ENCODE measurements around the gene LRRC52.

Gene LRRC52

DNA sequence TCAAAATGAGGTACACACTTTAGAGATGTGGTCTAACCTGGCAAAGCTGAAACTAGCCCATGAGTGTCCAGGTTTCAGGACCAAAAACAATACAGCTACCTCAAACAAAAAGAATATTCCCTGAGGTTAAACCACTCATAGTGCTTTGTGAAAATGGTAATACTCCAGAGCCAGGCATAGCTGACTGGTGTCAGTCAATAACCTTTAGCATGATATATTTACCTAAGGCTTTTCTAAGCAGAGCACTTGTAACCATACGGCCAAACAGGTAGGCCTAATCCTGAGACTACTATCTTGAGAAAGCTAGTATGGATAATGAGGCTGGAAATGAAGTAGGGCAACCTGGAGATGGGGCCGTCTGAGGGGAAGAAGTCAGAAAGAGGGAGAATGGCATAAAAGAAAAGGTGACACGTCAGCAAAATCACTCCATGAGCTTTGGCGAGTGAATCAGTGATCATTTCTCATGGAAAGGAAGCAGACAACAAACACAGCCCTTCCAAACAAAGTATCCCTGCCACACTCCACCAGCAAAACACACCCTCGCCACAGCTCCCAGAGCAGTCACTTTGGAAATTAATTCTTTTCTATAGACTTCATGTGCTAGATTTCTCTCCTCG, 1.7 kb upstream of the LRRC52 start:
- Histone ChIP-seq H3K79me2 (ENCODE audit: low read length) (no peaks in the 10 kb centered on the region), H3K27ac (ENCODE audit: low read length) (no peak overlapping the region), H3K4me2 (ENCODE audit: low read length) (no peak overlapping the region), H3K9ac (ENCODE audit: low read length) (no peak overlapping the region), H2AFZ (ENCODE audit: low read depth, low read length) (no peak overlapping the region), H3K36me3 (replicated peaks; ENCODE audit: low read depth, low read length) (no peaks in the 10 kb centered on the region), H4K20me1 (ENCODE audit: insufficient read depth, low read length) (no peaks in the 10 kb centered on the region), H3K4me3 (ENCODE audit: low read length) (no peak overlapping the region), H3K4me1 (ENCODE audit: low read length) (no peaks in the 10 kb centered on the region), H3K27me3 (ENCODE audit: low read depth, low read length) (peaks cover 71% of the 10 kb centered on the region), H3K9me3 (ENCODE audit: insufficient read depth, low read length) (no peaks in the 10 kb centered on the region)
- TF ChIP-seq EZH2phosphoT487 (IDR thresholded peaks at IDR 0.05; ENCODE audit: low read depth): no peak
- TF ChIP-seq, protein P1, sequence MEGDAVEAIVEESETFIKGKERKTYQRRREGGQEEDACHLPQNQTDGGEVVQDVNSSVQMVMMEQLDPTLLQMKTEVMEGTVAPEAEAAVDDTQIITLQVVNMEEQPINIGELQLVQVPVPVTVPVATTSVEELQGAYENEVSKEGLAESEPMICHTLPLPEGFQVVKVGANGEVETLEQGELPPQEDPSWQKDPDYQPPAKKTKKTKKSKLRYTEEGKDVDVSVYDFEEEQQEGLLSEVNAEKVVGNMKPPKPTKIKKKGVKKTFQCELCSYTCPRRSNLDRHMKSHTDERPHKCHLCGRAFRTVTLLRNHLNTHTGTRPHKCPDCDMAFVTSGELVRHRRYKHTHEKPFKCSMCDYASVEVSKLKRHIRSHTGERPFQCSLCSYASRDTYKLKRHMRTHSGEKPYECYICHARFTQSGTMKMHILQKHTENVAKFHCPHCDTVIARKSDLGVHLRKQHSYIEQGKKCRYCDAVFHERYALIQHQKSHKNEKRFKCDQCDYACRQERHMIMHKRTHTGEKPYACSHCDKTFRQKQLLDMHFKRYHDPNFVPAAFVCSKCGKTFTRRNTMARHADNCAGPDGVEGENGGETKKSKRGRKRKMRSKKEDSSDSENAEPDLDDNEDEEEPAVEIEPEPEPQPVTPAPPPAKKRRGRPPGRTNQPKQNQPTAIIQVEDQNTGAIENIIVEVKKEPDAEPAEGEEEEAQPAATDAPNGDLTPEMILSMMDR (IDR thresholded peaks at IDR 0.05; ENCODE audit: low read depth, low read length): no peak

DNA sequence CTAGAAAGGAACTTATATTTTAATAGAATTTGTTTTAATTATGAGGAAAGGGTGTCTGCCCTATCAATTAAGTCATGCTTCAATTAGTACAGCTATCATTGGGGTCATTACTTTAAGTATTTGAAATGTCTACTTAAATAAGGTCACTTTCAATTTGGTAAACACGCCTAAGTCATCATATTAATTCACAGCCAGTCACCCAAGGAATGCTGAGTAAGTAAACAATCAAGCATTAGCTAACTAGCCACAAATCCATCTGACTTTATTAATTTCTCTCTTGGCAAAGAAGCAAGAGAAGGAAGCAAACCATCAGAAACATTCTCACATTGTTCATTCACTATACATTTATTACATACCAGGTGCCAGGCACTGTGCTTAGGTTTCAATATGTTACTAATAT, 1.2 kb upstream of the LRRC52 start:
- Histone ChIP-seq H3K4me1 (ENCODE audit: low read length) (no peaks in the 10 kb centered on the region), H3K4me3 (ENCODE audit: low read length) (no peak overlapping the region), H3K4me2 (ENCODE audit: low read length) (no peak overlapping the region), H3K36me3 (replicated peaks; ENCODE audit: low read depth, low read length) (no peaks in the 10 kb centered on the region), H2AFZ (ENCODE audit: low read depth, low read length) (no peak overlapping the region), H4K20me1 (ENCODE audit: insufficient read depth, low read length) (no peaks in the 10 kb centered on the region), H3K27me3 (ENCODE audit: low read depth, low read length) (peaks cover 70% of the 10 kb centered on the region), H3K79me2 (ENCODE audit: low read length) (no peaks in the 10 kb centered on the region), H3K9me3 (ENCODE audit: insufficient read depth, low read length) (no peaks in the 10 kb centered on the region), H3K9ac (ENCODE audit: low read length) (no peak overlapping the region), H3K27ac (ENCODE audit: low read length) (no peak overlapping the region)
- TF ChIP-seq EZH2phosphoT487 (IDR thresholded peaks at IDR 0.05; ENCODE audit: low read depth): no peak
- TF ChIP-seq, protein P1 (IDR thresholded peaks at IDR 0.05; ENCODE audit: low read depth, low read length): no peak

DNA sequence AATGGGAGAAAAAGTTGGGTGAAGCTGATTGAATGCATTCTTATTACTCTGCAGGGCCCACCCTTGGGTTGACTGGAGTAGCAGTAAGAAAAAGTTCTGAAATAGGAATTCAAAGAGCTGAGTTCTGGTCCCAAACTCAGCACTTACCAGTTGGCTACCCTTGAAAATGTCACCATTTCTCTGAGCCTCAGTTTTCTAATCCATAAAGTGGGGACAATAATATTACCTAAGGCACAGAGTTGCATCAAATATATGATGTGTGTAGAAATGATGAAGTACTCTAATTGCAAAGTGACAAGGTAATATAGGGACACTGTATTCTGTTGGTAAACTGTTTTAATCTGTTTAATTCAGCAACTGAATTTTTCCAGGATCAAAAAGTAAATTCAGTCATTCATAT, 1.2 kb downstream of the LRRC52 start:
- H2AFZ ChIP-seq (ENCODE audit: low read depth, low read length): no peak overlapping the region
- H3K4me2 ChIP-seq (ENCODE audit: low read length): no peak overlapping the region
- TF ChIP-seq EZH2phosphoT487 (IDR thresholded peaks at IDR 0.05; ENCODE audit: low read depth): no peak
- TF ChIP-seq, protein P1 (IDR thresholded peaks at IDR 0.05; ENCODE audit: low read depth, low read length): no peak

DNA sequence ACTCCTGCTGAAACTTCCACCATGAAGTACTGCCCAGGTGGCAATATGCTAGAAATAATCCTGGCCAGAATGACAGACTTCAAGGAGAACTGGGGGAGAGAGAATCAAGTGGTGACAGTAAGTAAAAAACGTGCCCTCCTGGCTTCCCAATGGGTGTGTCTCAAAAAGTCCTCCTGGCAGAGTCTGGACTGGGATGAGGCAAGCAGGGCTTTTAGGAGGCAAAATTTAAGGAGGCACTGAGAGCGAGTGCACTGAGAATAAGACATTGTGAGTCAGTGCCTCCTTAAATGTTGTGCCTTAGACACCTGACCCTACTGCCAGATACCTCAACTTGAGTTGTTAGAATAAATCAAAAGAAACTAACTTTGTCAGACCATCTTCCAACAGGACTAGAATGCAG, 2.2 kb downstream of the LRRC52 start:
- Histone ChIP-seq H2AFZ (ENCODE audit: low read depth, low read length) (no peak overlapping the region), H3K36me3 (replicated peaks; ENCODE audit: low read depth, low read length) (no peaks in the 10 kb centered on the region), H3K27me3 (ENCODE audit: low read depth, low read length) (peaks cover 64% of the 10 kb centered on the region), H4K20me1 (ENCODE audit: insufficient read depth, low read length) (no peaks in the 10 kb centered on the region), H3K27ac (ENCODE audit: low read length) (no peak overlapping the region), H3K4me1 (ENCODE audit: low read length) (no peaks in the 10 kb centered on the region), H3K9me3 (ENCODE audit: insufficient read depth, low read length) (no peaks in the 10 kb centered on the region), H3K4me3 (ENCODE audit: low read length) (no peak overlapping the region), H3K9ac (ENCODE audit: low read length) (no peak overlapping the region), H3K4me2 (ENCODE audit: low read length) (no peak overlapping the region), H3K79me2 (ENCODE audit: low read length) (no peaks in the 10 kb centered on the region)
- TF ChIP-seq, protein P1 (IDR thresholded peaks at IDR 0.05; ENCODE audit: low read depth, low read length): no peak
- no peak for TF ChIP-seq EZH2phosphoT487 (IDR thresholded peaks at IDR 0.05; ENCODE audit: low read depth)

More for the DNA sequence above, 1.2 kb downstream of the LRRC52 start:
- Histone ChIP-seq H3K27me3 (ENCODE audit: low read depth, low read length) (peaks cover 69% of the 10 kb centered on the region), H3K36me3 (replicated peaks; ENCODE audit: low read depth, low read length) (no peaks in the 10 kb centered on the region), H3K27ac (ENCODE audit: low read length) (no peak overlapping the region), H3K79me2 (ENCODE audit: low read length) (no peaks in the 10 kb centered on the region), H3K9ac (ENCODE audit: low read length) (no peak overlapping the region), H4K20me1 (ENCODE audit: insufficient read depth, low read length) (no peaks in the 10 kb centered on the region), H3K4me1 (ENCODE audit: low read length) (no peaks in the 10 kb centered on the region), H3K9me3 (ENCODE audit: insufficient read depth, low read length) (no peaks in the 10 kb centered on the region), H3K4me3 (ENCODE audit: low read length) (no peak overlapping the region)
